Astrocyte (in vitro differentiated cells and primary cell): ENCODE measurements around the gene MZT2B. TPM values are rescaled to one million over a fixed set of nuclear protein-coding genes. Genes with fewer than 3 reads are reported as not detected.

Experiments
- DNase-seq: peaks from one replicate; pipeline ENCODE4 v3.0.0-alpha.2; 2010; ENCODE audit warnings: low read depth
- FAIRE-seq: peaks from 2 replicates; lab custom pipeline; 2011; peaks lifted over from hg19 to GRCh38; lab: Jason Lieb, UNC
- H2AFZ ChIP-seq: 2 replicates; pipeline ENCODE4 v1.6.0; 2012; ENCODE audit warnings: low read depth, low read length, inconsistent platforms
- H3K27ac ChIP-seq: 2 replicates; pipeline ENCODE4 v1.5.1; 2011; ENCODE audit warnings: low read depth, low read length, inconsistent platforms
- H3K27me3 ChIP-seq: 2 replicates; pipeline ENCODE4 v1.6.0; 2011; ENCODE audit warnings: low read length, inconsistent platforms; ENCODE audit not compliant: insufficient read depth
- H3K36me3 ChIP-seq: 2 replicates; pipeline ENCODE4 v1.5.1; 2011; ENCODE audit warnings: low read length, inconsistent platforms; ENCODE audit not compliant: insufficient read depth
- H3K4me1 ChIP-seq: 2 replicates; pipeline ENCODE4 v1.5.1; 2011; ENCODE audit warnings: low read length, inconsistent platforms; ENCODE audit not compliant: insufficient read depth
- H3K4me2 ChIP-seq: 2 replicates; pipeline ENCODE4 v1.6.0; 2012; ENCODE audit warnings: low read length, inconsistent platforms
- H3K4me3 ChIP-seq: 2 replicates; pipeline ENCODE4 v1.5.1; 2011; ENCODE audit warnings: low read depth, mild to moderate bottlenecking, low read length, inconsistent platforms; ENCODE audit not compliant: insufficient read depth
- H3K79me2 ChIP-seq: 2 replicates; pipeline ENCODE4 v1.6.0; 2012; ENCODE audit warnings: mild to moderate bottlenecking, low read length, inconsistent platforms; ENCODE audit not compliant: insufficient read depth
- H3K9ac ChIP-seq: 2 replicates; pipeline ENCODE4 v1.6.0; 2012; ENCODE audit warnings: mild to moderate bottlenecking, low read length, inconsistent platforms
- H3K9me3 ChIP-seq: 2 replicates; pipeline ENCODE4 v1.5.1; 2012; ENCODE audit warnings: low read depth, mild to moderate bottlenecking, low read length, inconsistent platforms; ENCODE audit not compliant: insufficient read depth
- H4K20me1 ChIP-seq: 2 replicates; pipeline ENCODE4 v1.6.0; 2012; ENCODE audit warnings: low read length, inconsistent platforms; ENCODE audit not compliant: insufficient read depth
- H3K27ac Mint-ChIP-seq: one replicate; pipeline ENCODE4 v1.8.0; 2021; ENCODE audit warnings: mild to moderate bottlenecking, mixed read lengths; ENCODE audit not compliant: unreplicated experiment
- H3K27me3 Mint-ChIP-seq: one replicate; pipeline ENCODE4 v1.8.0; 2021; ENCODE audit warnings: low read depth, mixed read lengths; ENCODE audit not compliant: unreplicated experiment
- H3K36me3 Mint-ChIP-seq: one replicate; pipeline ENCODE4 v1.8.0; 2021; ENCODE audit warnings: low read depth, mixed read lengths; ENCODE audit not compliant: unreplicated experiment
- H3K4me1 Mint-ChIP-seq: one replicate; pipeline ENCODE4 v1.8.0; 2021; ENCODE audit warnings: low read depth, mixed read lengths; ENCODE audit not compliant: unreplicated experiment
- H3K4me3 Mint-ChIP-seq: one replicate; pipeline ENCODE4 v1.8.0; 2021; ENCODE audit warnings: mild to moderate bottlenecking, moderate library complexity, mixed read lengths; ENCODE audit not compliant: unreplicated experiment
- H3K9me3 Mint-ChIP-seq: one replicate; pipeline ENCODE4 v1.8.0; 2021; ENCODE audit warnings: mild to moderate bottlenecking, mixed read lengths; ENCODE audit not compliant: unreplicated experiment
- CTCF ChIP-seq: IDR thresholded peaks from 2 replicates; pipeline ENCODE4 v1.5.1; 2011; ENCODE audit warnings: low read depth, mild to moderate bottlenecking, inconsistent platforms, low read length, moderate library complexity; ENCODE audit not compliant: insufficient read depth
- EZH2 ChIP-seq: IDR thresholded peaks from 2 replicates; pipeline ENCODE4 v1.6.1; 2012; ENCODE audit warnings: mild to moderate bottlenecking, low read length, inconsistent platforms; ENCODE audit not compliant: insufficient read depth
- total RNA-seq: library from RNA; stranded (reverse); gene quantifications from 2 replicates; pipeline ENCODE4 v1.2.1, GENCODE V29; 2021

MZT2B gene
- total RNA-seq, 1 donor from 2014 or later: 232 TPM

- no peak overlapping the region for H3K4me2 ChIP-seq
- H3K9ac ChIP-seq: no peak overlapping the region
- H3K36me3 ChIP-seq: no peaks in the 10 kb centered on the region
- Mint-ChIP-seq H3K4me1 (peaks cover 18% of the 10 kb centered on the region), H3K27ac (no peak overlapping the region), H3K27me3 (no peaks in the 10 kb centered on the region), H3K36me3 (peaks cover 3% of the 10 kb centered on the region), H3K4me3 (no peak overlapping the region), H3K9me3 (no peaks in the 10 kb centered on the region)
- peaks cover 51% of the 10 kb centered on the region for H3K79me2 ChIP-seq
- H3K27me3 ChIP-seq: no peaks in the 10 kb centered on the region
- peaks cover 16% of the 10 kb centered on the region for H4K20me1 ChIP-seq
- DNase-seq: no peak
- H3K27ac ChIP-seq: no peak overlapping the region
- H2AFZ ChIP-seq: no peak overlapping the region
- no peak overlapping the region for H3K4me3 ChIP-seq
- TF ChIP-seq EZH2: no peak
- no peak for TF ChIP-seq CTCF
- no peaks in the 10 kb centered on the region for H3K9me3 ChIP-seq
- H3K4me1 ChIP-seq: peaks cover 17% of the 10 kb centered on the region
- no peak for FAIRE-seq
Measured at GRCh38 chr2:130185436-130185835, 3.4 kb downstream of the MZT2B start.

- H3K27me3 ChIP-seq: no peaks in the 10 kb centered on the region
- peaks cover 16% of the 10 kb centered on the region for H4K20me1 ChIP-seq
- DNase-seq (no peak), FAIRE-seq (no peak)
- Mint-ChIP-seq H3K9me3 (no peaks in the 10 kb centered on the region), H3K36me3 (peaks cover 5% of the 10 kb centered on the region), H3K4me1 (peaks cover 18% of the 10 kb centered on the region), H3K4me3 (no peak overlapping the region), H3K27me3 (no peaks in the 10 kb centered on the region), H3K27ac (no peak overlapping the region)
- no peak overlapping the region for H3K27ac ChIP-seq
- H3K79me2 ChIP-seq: peaks cover 47% of the 10 kb centered on the region
- H2AFZ ChIP-seq: no peak overlapping the region
- H3K36me3 ChIP-seq: no peaks in the 10 kb centered on the region
- TF ChIP-seq CTCF (no peak), EZH2 (no peak)
- H3K9me3 ChIP-seq: no peaks in the 10 kb centered on the region
- H3K4me2 ChIP-seq: no peak overlapping the region
- no peak overlapping the region for H3K9ac ChIP-seq
- H3K4me1 ChIP-seq: peaks cover 14% of the 10 kb centered on the region
- H3K4me3 ChIP-seq: no peak overlapping the region
Measured at GRCh38 chr2:130185896-130186295, 3.8 kb downstream of the MZT2B start.

GRCh38 chr2:130186391-130186790, 4.3 kb downstream of the MZT2B start:
- no peak overlapping the region for H3K27ac Mint-ChIP-seq
- H3K4me1 ChIP-seq: peaks cover 14% of the 10 kb centered on the region
- peaks cover 42% of the 10 kb centered on the region for H3K79me2 ChIP-seq
- H2AFZ ChIP-seq: no peak overlapping the region
- H3K9me3 Mint-ChIP-seq: no peaks in the 10 kb centered on the region
- DNase-seq (no peak), FAIRE-seq (no peak)
- H3K4me1 Mint-ChIP-seq: peaks cover 18% of the 10 kb centered on the region
- H3K9ac ChIP-seq: no peak overlapping the region
- no peak overlapping the region for H3K27ac ChIP-seq
- no peaks in the 10 kb centered on the region for H3K27me3 ChIP-seq
- H4K20me1 ChIP-seq: peaks cover 16% of the 10 kb centered on the region
- no peaks in the 10 kb centered on the region for H3K9me3 ChIP-seq
- no peaks in the 10 kb centered on the region for H3K27me3 Mint-ChIP-seq
- H3K4me3 Mint-ChIP-seq: no peak overlapping the region
- H3K4me2 ChIP-seq: no peak overlapping the region
- no peak overlapping the region for H3K4me3 ChIP-seq
- no peaks in the 10 kb centered on the region for H3K36me3 ChIP-seq
- H3K36me3 Mint-ChIP-seq: peaks cover 7% of the 10 kb centered on the region
- no peak for TF ChIP-seq EZH2
- no peak for TF ChIP-seq CTCF
